CD8-positive, alpha-beta memory T cell (primary cell): ENCODE results near the gene PRPS1L1. TPM values are rescaled to one million over a fixed set of nuclear protein-coding genes. Genes with fewer than 3 reads are reported as not detected.
A peak's percentile ranks its signal among the peaks of the same experiment; 100 is the strongest.

Source experiments
- CTCF ChIA-PET: fragments of 350-600 bp; sonication (Branson Sonifier 250); formaldehyde crosslinking; loops from one replicate; lab custom pipeline; 2021; ENCODE audit warnings: antibody characterized with exemption; lab: Charles Lee
- POLR2A ChIA-PET: fragments of 350-600 bp; sonication (Branson Sonifier 250); formaldehyde crosslinking; loops from one replicate; lab custom pipeline; 2021; ENCODE audit warnings: antibody characterized with exemption; lab: Charles Lee
- DNase-seq, 5 donors: peaks; one replicate each; pipeline versions ENCODE4 v3.0.0 to v3.0.0-alpha.2; 2020 to 2022; ENCODE audit warnings: mixed read lengths in 1 of 5
- H3K27ac ChIP-seq: one replicate; pipeline ENCODE4 v1.7.0; 2013; ENCODE audit warnings: low read depth, mild to moderate bottlenecking, low read length, moderate library complexity
- H3K27me3 ChIP-seq: 2 replicates; pipeline ENCODE4 v1.7.0; 2013; ENCODE audit warnings: low read length, mild to moderate bottlenecking; ENCODE audit not compliant: insufficient read depth, poor library complexity, severe bottlenecking
- H3K36me3 ChIP-seq: 2 replicates; pipeline ENCODE4 v1.7.0; 2013; ENCODE audit warnings: mild to moderate bottlenecking, low read length, moderate library complexity; ENCODE audit not compliant: insufficient read depth
- H3K4me1 ChIP-seq: 2 replicates; pipeline ENCODE4 v1.7.0; 2013; ENCODE audit warnings: mild to moderate bottlenecking, low read length, moderate library complexity; ENCODE audit not compliant: insufficient read depth
- H3K4me3 ChIP-seq: 2 replicates; pipeline ENCODE4 v1.7.0; 2013; ENCODE audit warnings: mild to moderate bottlenecking, low read length
- H3K9me3 ChIP-seq: 2 replicates; pipeline ENCODE4 v1.7.0; 2013; ENCODE audit warnings: mild to moderate bottlenecking, low read length
- H3K27ac Mint-ChIP-seq, 8 donors: one replicate each; pipeline ENCODE4 v1.8.0; 2020 to 2021; ENCODE audit warnings: mixed read lengths in 8 of 8, mild to moderate bottlenecking in 6 of 8, inconsistent platforms in 3 of 8, moderate library complexity in 3 of 8
- H3K27me3 Mint-ChIP-seq, 2 donors: one replicate each; pipeline ENCODE4 v1.8.0; 2020 to 2021; ENCODE audit warnings: mixed read lengths in 2 of 2, mild to moderate bottlenecking in 1 of 2, moderate library complexity in 1 of 2
- H3K36me3 Mint-ChIP-seq, 3 donors: one replicate each; pipeline ENCODE4 v1.8.0; 2020 to 2021; ENCODE audit warnings: mixed read lengths in 3 of 3, inconsistent platforms in 1 of 3, mild to moderate bottlenecking in 1 of 3
- H3K4me1 Mint-ChIP-seq, 3 donors: one replicate each; pipeline ENCODE4 v1.8.0; 2020 to 2021; ENCODE audit warnings: mixed read lengths in 3 of 3, inconsistent platforms in 1 of 3, mild to moderate bottlenecking in 1 of 3
- H3K4me3 Mint-ChIP-seq, 7 donors: one replicate each; pipeline ENCODE4 v1.8.0; 2020 to 2021; ENCODE audit warnings: mixed read lengths in 7 of 7, mild to moderate bottlenecking in 6 of 7, moderate library complexity in 4 of 7, inconsistent platforms in 2 of 7
- H3K9me3 Mint-ChIP-seq, 5 donors: one replicate each; pipeline ENCODE4 v1.8.0; 2020 to 2022; ENCODE audit warnings: mixed read lengths in 5 of 5, mild to moderate bottlenecking in 3 of 5, moderate library complexity in 2 of 5, inconsistent platforms in 1 of 5
- polyA plus RNA-seq: library from polyadenylated mRNA; unstranded; fragments of 300-500 nt; fragmentation: Illumina TruSeq; gene quantifications from one replicate; pipeline ENCODE4 v1.2.3, GENCODE V29; 2021
- total RNA-seq, 2 experiments: library from RNA; stranded (reverse); gene quantifications; one replicate each; pipeline ENCODE4 v1.2.3, GENCODE V29; 2021

Gene PRPS1L1
- total RNA-seq: not detected
- not detected for polyA plus RNA-seq

- Histone ChIP-seq H3K4me3 (no peak within 1 kb of the TSS), H3K36me3 (no peaks in the 10 kb centered on the region), H3K27me3 (no peaks in the 10 kb centered on the region), H3K9me3 (no peaks in the 10 kb centered on the region), H3K27ac (no peak within 1 kb of the TSS), H3K4me1 (no peaks in the 10 kb centered on the region)
- Mint-ChIP-seq H3K27ac (peak within 1 kb of the TSS in 1 of 8 donors; percentile 73), H3K27me3 (peaks cover 6 to 7% of the 10 kb centered on the region in 2 donors), H3K4me1 (no peaks in the 10 kb centered on the region), H3K36me3 (no peaks in the 10 kb centered on the region), H3K4me3 (no peak within 1 kb of the TSS), H3K9me3 (no peaks in the 10 kb centered on the region)
- ChIA-PET CTCF (no interaction called here), POLR2A (no interaction called here)
- no peak for DNase-seq
These were observed at the start of gene PRPS1L1 for GRCh38 chr7:18027628-18028027. TSS of gene PRPS1L1 (minus strand) at chr7:18027846.

GRCh38 chr7:18076461-18076860, 48.8 kb upstream of the PRPS1L1 start:
- POLR2A ChIA-PET: no interaction called here

GRCh38 chr7:18068745-18069144, 41.1 kb upstream of the PRPS1L1 start:
- no peaks in the 10 kb centered on the region for H3K27me3 ChIP-seq
- H3K4me1 ChIP-seq: no peaks in the 10 kb centered on the region
- ChIA-PET POLR2A (no interaction called here), CTCF (no interaction called here)
- no peaks in the 10 kb centered on the region for H3K27me3 Mint-ChIP-seq
- H3K9me3 ChIP-seq: no peaks in the 10 kb centered on the region
- no peak overlapping the region for H3K4me3 ChIP-seq
- H3K36me3 ChIP-seq: no peaks in the 10 kb centered on the region
- no peak overlapping the region for H3K27ac ChIP-seq
- H3K27ac Mint-ChIP-seq: no peak overlapping the region
- no peaks in the 10 kb centered on the region for H3K9me3 Mint-ChIP-seq
- peaks cover 0 to 4% (median 0%) of the 10 kb centered on the region in 3 donors for H3K4me1 Mint-ChIP-seq
- DNase-seq: no peak
- no peaks in the 10 kb centered on the region for H3K36me3 Mint-ChIP-seq
- no peak overlapping the region for H3K4me3 Mint-ChIP-seq

More at GRCh38 chr7:18076461-18076860, 48.8 kb upstream of the PRPS1L1 start:
- Histone ChIP-seq H3K9me3 (no peaks in the 10 kb centered on the region), H3K4me1 (no peaks in the 10 kb centered on the region), H3K4me3 (no peak overlapping the region), H3K27ac (no peak overlapping the region), H3K36me3 (no peaks in the 10 kb centered on the region), H3K27me3 (no peaks in the 10 kb centered on the region)
- no peak overlapping the region for H3K4me3 Mint-ChIP-seq
- H3K27me3 Mint-ChIP-seq: peaks cover 3 to 19% of the 10 kb centered on the region in 2 donors
- CTCF ChIA-PET: no interaction called here
- no peak for DNase-seq
- peaks cover 7 to 13% (median 11%) of the 10 kb centered on the region in 5 donors for H3K9me3 Mint-ChIP-seq
- H3K27ac Mint-ChIP-seq: no peak overlapping the region
- no peaks in the 10 kb centered on the region for H3K4me1 Mint-ChIP-seq
- H3K36me3 Mint-ChIP-seq: peaks cover under 1 to 5% (median 1%) of the 10 kb centered on the region in 3 donors

- ChIA-PET POLR2A (no interaction called here), CTCF (interaction anchor here (0.8 kb wide), 1 partner anchor 286 kb away, joined by 3 read pairs; no protein-coding TSS in a partner anchor)
- Mint-ChIP-seq H3K27me3 (peaks cover 0 to 8% of the 10 kb centered on the region in 2 donors), H3K36me3 (no peaks in the 10 kb centered on the region), H3K9me3 (no peaks in the 10 kb centered on the region), H3K27ac (no peak overlapping the region), H3K4me3 (no peak overlapping the region), H3K4me1 (peaks cover 0 to 4% (median 0%) of the 10 kb centered on the region in 3 donors)
- no peak overlapping the region for H3K27ac ChIP-seq
- DNase-seq: no peak
- H3K4me1 ChIP-seq: no peaks in the 10 kb centered on the region
- no peaks in the 10 kb centered on the region for H3K36me3 ChIP-seq
- no peaks in the 10 kb centered on the region for H3K27me3 ChIP-seq
- no peak overlapping the region for H3K4me3 ChIP-seq
- H3K9me3 ChIP-seq: no peaks in the 10 kb centered on the region
These were observed 36.7 kb upstream of the PRPS1L1 start for GRCh38 chr7:18064242-18064838.

- ChIA-PET CTCF (no interaction called here), POLR2A (no interaction called here)
- Histone ChIP-seq H3K4me1 (no peaks in the 10 kb centered on the region), H3K9me3 (no peaks in the 10 kb centered on the region), H3K4me3 (no peak overlapping the region), H3K36me3 (no peaks in the 10 kb centered on the region), H3K27me3 (no peaks in the 10 kb centered on the region), H3K27ac (no peak overlapping the region)
- Mint-ChIP-seq H3K9me3 (peaks cover 0 to 1% (median 0%) of the 10 kb centered on the region in 5 donors), H3K36me3 (no peaks in the 10 kb centered on the region), H3K4me1 (peaks cover 0 to 4% (median 0%) of the 10 kb centered on the region in 3 donors), H3K27ac (no peak overlapping the region), H3K4me3 (no peak overlapping the region), H3K27me3 (peaks cover 1 to 8% of the 10 kb centered on the region in 2 donors)
- no peak for DNase-seq
These were observed 35.7 kb upstream of the PRPS1L1 start for GRCh38 chr7:18063149-18063901.

- CTCF ChIA-PET: no interaction called here
- H3K27ac Mint-ChIP-seq: peak overlapping the region in 1 of 8 donors; percentile 75
- H3K4me3 Mint-ChIP-seq: no peak overlapping the region
These were observed 31.5 kb upstream of the PRPS1L1 start for GRCh38 chr7:18059171-18059570.

GRCh38 chr7:18053941-18054340, 26.3 kb upstream of the PRPS1L1 start:
- H3K27ac Mint-ChIP-seq: no peak overlapping the region
- peaks cover 3 to 16% of the 10 kb centered on the region in 2 donors for H3K27me3 Mint-ChIP-seq
- no peak overlapping the region for H3K4me3 Mint-ChIP-seq
- Histone ChIP-seq H3K27me3 (no peaks in the 10 kb centered on the region), H3K27ac (no peak overlapping the region), H3K4me3 (no peak overlapping the region), H3K36me3 (no peaks in the 10 kb centered on the region), H3K9me3 (no peaks in the 10 kb centered on the region), H3K4me1 (no peaks in the 10 kb centered on the region)
- H3K36me3 Mint-ChIP-seq: no peaks in the 10 kb centered on the region
- DNase-seq: no peak
- POLR2A ChIA-PET: no interaction called here
- H3K9me3 Mint-ChIP-seq: peaks cover 0 to 1% (median 0%) of the 10 kb centered on the region in 5 donors
- H3K4me1 Mint-ChIP-seq: no peaks in the 10 kb centered on the region
- CTCF ChIA-PET: no interaction called here

More at GRCh38 chr7:18059171-18059570, 31.5 kb upstream of the PRPS1L1 start:
- no peak for DNase-seq
- H3K4me3 ChIP-seq: no peak overlapping the region
- H3K4me1 ChIP-seq: no peaks in the 10 kb centered on the region
- H3K9me3 Mint-ChIP-seq: peaks cover 0 to 1% (median 0%) of the 10 kb centered on the region in 5 donors
- POLR2A ChIA-PET: no interaction called here
- no peak overlapping the region for H3K27ac ChIP-seq
- no peaks in the 10 kb centered on the region for H3K36me3 Mint-ChIP-seq
- no peaks in the 10 kb centered on the region for H3K4me1 Mint-ChIP-seq
- H3K27me3 ChIP-seq: no peaks in the 10 kb centered on the region
- H3K27me3 Mint-ChIP-seq: peaks cover 1 to 24% of the 10 kb centered on the region in 2 donors
- no peaks in the 10 kb centered on the region for H3K9me3 ChIP-seq
- H3K36me3 ChIP-seq: no peaks in the 10 kb centered on the region

- Histone ChIP-seq H3K27me3 (no peaks in the 10 kb centered on the region), H3K4me1 (no peaks in the 10 kb centered on the region), H3K27ac (no peak overlapping the region), H3K9me3 (no peaks in the 10 kb centered on the region), H3K36me3 (no peaks in the 10 kb centered on the region), H3K4me3 (no peak overlapping the region)
- H3K4me3 Mint-ChIP-seq: no peak overlapping the region
- H3K9me3 Mint-ChIP-seq: peaks cover 0 to under 1% (median 0%) of the 10 kb centered on the region in 5 donors
- H3K27me3 Mint-ChIP-seq: peaks cover 3 to 16% of the 10 kb centered on the region in 2 donors
- no peak for DNase-seq
- ChIA-PET CTCF (no interaction called here), POLR2A (no interaction called here)
- H3K36me3 Mint-ChIP-seq: no peaks in the 10 kb centered on the region
- H3K27ac Mint-ChIP-seq: no peak overlapping the region
- H3K4me1 Mint-ChIP-seq: no peaks in the 10 kb centered on the region
These were observed 25.7 kb upstream of the PRPS1L1 start for GRCh38 chr7:18053177-18053928.
